HepG2 (cell line): ENCODE data around the gene ATP23. TPM values are rescaled to one million over a fixed set of nuclear protein-coding genes. Genes with fewer than 3 reads are reported as not detected.
A peak's percentile ranks its signal among the peaks of the same experiment; 100 is the strongest.

Source experiments
- ARID3A ChIP-seq: IDR thresholded peaks from 2 replicates; pipeline ENCODE4 v1.6.1; 2012; ENCODE audit warnings: low read depth, low read length, improper control_type of control experiment
- CCAR2 ChIP-seq: fragments of 200-400 bp; formaldehyde crosslinking; optimal IDR thresholded peaks from 2 replicates; pipeline ENCODE3; 2018; ENCODE audit warnings: low read depth, mild to moderate bottlenecking, low read length, moderate library complexity
- KLF16 ChIP-seq, 2 experiments: sonication (generic) in 1 of 2; formaldehyde crosslinking in 1 of 2; IDR thresholded peaks; 2 replicates each; pipeline versions ENCODE4 v1.6.1 to v1.8.0; 2016 to 2023; ENCODE audit warnings: missing genetic modification reagents in 2 of 2, missing compliant biosample characterization in 1 of 2
- NCOA1 ChIP-seq: sonication (generic); formaldehyde crosslinking; IDR thresholded peaks from 2 replicates; pipeline ENCODE4 v1.9.0; 2021; ENCODE audit warnings: missing genetic modification reagents
- NFRKB ChIP-seq: fragments of 450-650 bp; IDR thresholded peaks from 2 replicates; pipeline ENCODE4 v1.6.1; 2017
- NR2F2 ChIP-seq: IDR thresholded peaks from 2 replicates; pipeline ENCODE4 v1.6.1; 2012; ENCODE audit warnings: low read depth, inconsistent platforms, borderline replicate concordance
- POLR2AphosphoS2 ChIP-seq: IDR thresholded peaks from 2 replicates; pipeline ENCODE4 v1.6.1; 2011; ENCODE audit warnings: low read depth, low read length, improper control_type of control experiment
- SP140L ChIP-seq: sonication (generic); formaldehyde crosslinking; IDR thresholded peaks from 2 replicates; pipeline ENCODE4 v1.4.0; 2020; ENCODE audit warnings: missing genetic modification reagents, borderline replicate concordance
- THAP11 ChIP-seq: IDR thresholded peaks from 2 replicates; pipeline ENCODE4 v1.6.1; 2016; ENCODE audit warnings: missing biosample characterization, missing genetic modification reagents
- ZEB1 ChIP-seq: IDR thresholded peaks from 2 replicates; pipeline ENCODE4 v1.6.1; 2012; ENCODE audit warnings: mild to moderate bottlenecking, low read depth, inconsistent platforms; ENCODE audit not compliant: insufficient replicate concordance
- ZNF124 ChIP-seq: sonication (generic); formaldehyde crosslinking; IDR thresholded peaks from 2 replicates; pipeline ENCODE4 v1.4.0; 2020; ENCODE audit warnings: missing genetic modification reagents
- ZNF282 ChIP-seq: fragments of 450-650 bp; IDR thresholded peaks from 2 replicates; pipeline ENCODE4 v1.6.1; 2018; ENCODE audit not compliant: partially characterized antibody
- ZNF296 ChIP-seq: sonication (generic); formaldehyde crosslinking; conservative IDR thresholded peaks from 2 replicates; pipeline ENCODE4 v1.5.0; 2020; ENCODE audit warnings: mild to moderate bottlenecking, missing genetic modification reagents
- ZNF333 ChIP-seq: sonication (generic); formaldehyde crosslinking; IDR thresholded peaks from 2 replicates; pipeline ENCODE4 v1.4.0; 2020; ENCODE audit warnings: mild to moderate bottlenecking, missing genetic modification reagents, borderline replicate concordance
- ZNF720 ChIP-seq: sonication (generic); formaldehyde crosslinking; IDR thresholded peaks from 2 replicates; pipeline ENCODE4 v1.4.0; 2020; ENCODE audit warnings: missing genetic modification reagents
- ZSCAN30 ChIP-seq: sonication (generic); formaldehyde crosslinking; IDR thresholded peaks from 2 replicates; pipeline ENCODE4 v1.5.0; 2020; ENCODE audit warnings: mild to moderate bottlenecking, missing genetic modification reagents
- polyA plus RNA-seq, 8 experiments: library from polyadenylated mRNA; depleted of rRNA in 3 of 8; stranded (reverse) in 7 of 8; unstranded in 1 of 8; fragments of >200 nt; fragmentation: Illumina TruSeq in 4 of 8; extraction: Trizol in 4 of 8; gene quantifications; 2 replicates each; pipeline versions ENCODE4 v1.2.1 to v1.2.3, GENCODE V29; 2011 to 2016; ENCODE audit warnings: low read depth in 4 of 8, missing spikeins in 1 of 8, mixed read lengths in 1 of 8; ENCODE audit not compliant: insufficient read depth in 1 of 8
- total RNA-seq, 5 experiments: library from RNA; depleted of rRNA; stranded (reverse); fragments of >200 nt; fragmentation: Illumina TruSeq; extraction: Trizol; gene quantifications; 2 replicates each; pipeline ENCODE4 v1.2.3, GENCODE V29; 2016; ENCODE audit warnings: low read depth in 1 of 5
- TF ChIP-seq, protein P1 (sequence below): IDR thresholded peaks from 2 replicates; pipeline ENCODE4 v1.6.1; 2016; ENCODE audit warnings: low read depth, control low read depth
- TF ChIP-seq, protein P2 (sequence below): sonication (generic); formaldehyde crosslinking; IDR thresholded peaks from 2 replicates; pipeline ENCODE4 v1.4.0; 2020; ENCODE audit warnings: missing genetic modification reagents
- TF ChIP-seq, protein P3 (sequence below): sonication (generic); formaldehyde crosslinking; IDR thresholded peaks from 2 replicates; pipeline ENCODE4 v1.5.0; 2020; ENCODE audit warnings: mild to moderate bottlenecking, missing genetic modification reagents

The ATP23 gene
- total and polyA plus RNA-seq, 2 of the 13 experiments (the other 11 are each of a cell fraction or from before 2014, with no cell fraction given), result 12.1 to 14.7 TPM

DNA sequence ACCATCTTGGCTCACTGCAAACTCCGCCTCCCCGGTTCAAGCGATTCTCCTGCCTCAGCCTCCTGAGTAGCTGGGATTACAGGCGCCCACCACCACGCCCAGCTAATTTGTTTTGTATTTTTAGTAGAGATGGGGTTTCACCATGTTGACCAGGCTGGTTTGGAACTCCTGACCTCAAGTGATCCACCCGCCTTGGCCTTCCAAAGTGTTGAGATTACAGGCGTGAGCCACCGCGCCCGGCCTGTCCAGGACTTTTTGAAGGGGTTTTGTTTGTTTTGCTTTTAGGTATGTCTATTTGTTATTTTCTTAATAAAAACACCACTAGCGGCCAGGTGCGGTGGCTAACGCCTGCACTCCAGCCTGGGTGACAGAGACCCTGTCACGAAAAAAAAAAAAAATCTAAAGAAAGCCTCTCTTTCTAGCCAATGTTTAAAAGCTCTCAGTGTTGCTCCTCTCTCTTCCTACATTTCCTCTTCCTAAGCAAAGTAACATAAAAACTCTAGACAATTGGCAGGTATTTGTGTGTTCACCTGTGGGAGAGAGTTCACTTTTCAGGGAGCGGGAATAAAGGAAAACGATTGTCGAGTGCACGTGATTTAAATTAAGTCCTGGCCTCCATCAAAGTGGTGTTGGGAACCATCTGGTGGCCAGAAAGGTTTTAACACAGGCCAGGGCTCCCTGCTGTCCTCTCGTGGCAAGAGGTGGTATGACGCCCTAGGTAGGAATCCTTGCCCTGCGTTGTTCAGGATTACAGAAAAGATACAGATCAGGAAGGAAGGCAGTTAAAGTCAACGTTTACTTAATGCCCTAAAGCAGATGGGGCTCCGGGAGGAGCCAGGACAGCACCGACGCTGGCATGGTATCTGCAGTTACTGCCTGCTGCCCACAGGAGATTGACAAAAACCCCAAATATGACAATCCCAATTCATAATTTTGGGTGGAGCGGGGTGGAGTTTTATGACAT, 36.2 kb upstream of the ATP23 start (continued):
- TF ChIP-seq ARID3A, result peak; percentile 71; the same call in 1 of the 2 replicates
- peak; percentile 48; the same call in 1 of the 2 replicates for TF ChIP-seq THAP11 (CRISPR knock-in tag)
- no peak for TF ChIP-seq POLR2AphosphoS2
- TF ChIP-seq ZNF333 (CRISPR knock-in tag), result no peak
- TF ChIP-seq ZNF720 (CRISPR knock-in tag), result no peak
- TF ChIP-seq, protein P1, sequence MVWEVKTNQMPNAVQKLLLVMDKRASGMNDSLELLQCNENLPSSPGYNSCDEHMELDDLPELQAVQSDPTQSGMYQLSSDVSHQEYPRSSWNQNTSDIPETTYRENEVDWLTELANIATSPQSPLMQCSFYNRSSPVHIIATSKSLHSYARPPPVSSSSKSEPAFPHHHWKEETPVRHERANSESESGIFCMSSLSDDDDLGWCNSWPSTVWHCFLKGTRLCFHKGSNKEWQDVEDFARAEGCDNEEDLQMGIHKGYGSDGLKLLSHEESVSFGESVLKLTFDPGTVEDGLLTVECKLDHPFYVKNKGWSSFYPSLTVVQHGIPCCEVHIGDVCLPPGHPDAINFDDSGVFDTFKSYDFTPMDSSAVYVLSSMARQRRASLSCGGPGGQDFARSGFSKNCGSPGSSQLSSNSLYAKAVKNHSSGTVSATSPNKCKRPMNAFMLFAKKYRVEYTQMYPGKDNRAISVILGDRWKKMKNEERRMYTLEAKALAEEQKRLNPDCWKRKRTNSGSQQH (CRISPR knock-in tag), result 0 out of 2 replicates have a peak, but pooled peaks have one; percentile 67
- TF ChIP-seq SP140L (CRISPR knock-in tag), result 0 out of 2 replicates have a peak, but pooled peaks have one; percentile 90
- no peak for TF ChIP-seq ZNF296 (CRISPR knock-in tag)
- TF ChIP-seq NR2F2, result no peak; the same call in 1 of the 2 replicates
- TF ChIP-seq ZSCAN30 (CRISPR knock-in tag), result no peak
- TF ChIP-seq, protein P2, sequence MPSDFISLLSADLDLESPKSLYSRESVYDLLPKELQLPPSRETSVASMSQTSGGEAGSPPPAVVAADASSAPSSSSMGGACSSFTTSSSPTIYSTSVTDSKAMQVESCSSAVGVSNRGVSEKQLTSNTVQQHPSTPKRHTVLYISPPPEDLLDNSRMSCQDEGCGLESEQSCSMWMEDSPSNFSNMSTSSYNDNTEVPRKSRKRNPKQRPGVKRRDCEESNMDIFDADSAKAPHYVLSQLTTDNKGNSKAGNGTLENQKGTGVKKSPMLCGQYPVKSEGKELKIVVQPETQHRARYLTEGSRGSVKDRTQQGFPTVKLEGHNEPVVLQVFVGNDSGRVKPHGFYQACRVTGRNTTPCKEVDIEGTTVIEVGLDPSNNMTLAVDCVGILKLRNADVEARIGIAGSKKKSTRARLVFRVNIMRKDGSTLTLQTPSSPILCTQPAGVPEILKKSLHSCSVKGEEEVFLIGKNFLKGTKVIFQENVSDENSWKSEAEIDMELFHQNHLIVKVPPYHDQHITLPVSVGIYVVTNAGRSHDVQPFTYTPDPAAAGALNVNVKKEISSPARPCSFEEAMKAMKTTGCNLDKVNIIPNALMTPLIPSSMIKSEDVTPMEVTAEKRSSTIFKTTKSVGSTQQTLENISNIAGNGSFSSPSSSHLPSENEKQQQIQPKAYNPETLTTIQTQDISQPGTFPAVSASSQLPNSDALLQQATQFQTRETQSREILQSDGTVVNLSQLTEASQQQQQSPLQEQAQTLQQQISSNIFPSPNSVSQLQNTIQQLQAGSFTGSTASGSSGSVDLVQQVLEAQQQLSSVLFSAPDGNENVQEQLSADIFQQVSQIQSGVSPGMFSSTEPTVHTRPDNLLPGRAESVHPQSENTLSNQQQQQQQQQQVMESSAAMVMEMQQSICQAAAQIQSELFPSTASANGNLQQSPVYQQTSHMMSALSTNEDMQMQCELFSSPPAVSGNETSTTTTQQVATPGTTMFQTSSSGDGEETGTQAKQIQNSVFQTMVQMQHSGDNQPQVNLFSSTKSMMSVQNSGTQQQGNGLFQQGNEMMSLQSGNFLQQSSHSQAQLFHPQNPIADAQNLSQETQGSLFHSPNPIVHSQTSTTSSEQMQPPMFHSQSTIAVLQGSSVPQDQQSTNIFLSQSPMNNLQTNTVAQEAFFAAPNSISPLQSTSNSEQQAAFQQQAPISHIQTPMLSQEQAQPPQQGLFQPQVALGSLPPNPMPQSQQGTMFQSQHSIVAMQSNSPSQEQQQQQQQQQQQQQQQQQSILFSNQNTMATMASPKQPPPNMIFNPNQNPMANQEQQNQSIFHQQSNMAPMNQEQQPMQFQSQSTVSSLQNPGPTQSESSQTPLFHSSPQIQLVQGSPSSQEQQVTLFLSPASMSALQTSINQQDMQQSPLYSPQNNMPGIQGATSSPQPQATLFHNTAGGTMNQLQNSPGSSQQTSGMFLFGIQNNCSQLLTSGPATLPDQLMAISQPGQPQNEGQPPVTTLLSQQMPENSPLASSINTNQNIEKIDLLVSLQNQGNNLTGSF (CRISPR knock-in tag), result no peak
- TF ChIP-seq ZNF124 (CRISPR knock-in tag), result 0 out of 2 replicates have a peak, but pooled peaks have one; percentile 83
- peak; percentile 44 for TF ChIP-seq ZEB1
- TF ChIP-seq, protein P3, sequence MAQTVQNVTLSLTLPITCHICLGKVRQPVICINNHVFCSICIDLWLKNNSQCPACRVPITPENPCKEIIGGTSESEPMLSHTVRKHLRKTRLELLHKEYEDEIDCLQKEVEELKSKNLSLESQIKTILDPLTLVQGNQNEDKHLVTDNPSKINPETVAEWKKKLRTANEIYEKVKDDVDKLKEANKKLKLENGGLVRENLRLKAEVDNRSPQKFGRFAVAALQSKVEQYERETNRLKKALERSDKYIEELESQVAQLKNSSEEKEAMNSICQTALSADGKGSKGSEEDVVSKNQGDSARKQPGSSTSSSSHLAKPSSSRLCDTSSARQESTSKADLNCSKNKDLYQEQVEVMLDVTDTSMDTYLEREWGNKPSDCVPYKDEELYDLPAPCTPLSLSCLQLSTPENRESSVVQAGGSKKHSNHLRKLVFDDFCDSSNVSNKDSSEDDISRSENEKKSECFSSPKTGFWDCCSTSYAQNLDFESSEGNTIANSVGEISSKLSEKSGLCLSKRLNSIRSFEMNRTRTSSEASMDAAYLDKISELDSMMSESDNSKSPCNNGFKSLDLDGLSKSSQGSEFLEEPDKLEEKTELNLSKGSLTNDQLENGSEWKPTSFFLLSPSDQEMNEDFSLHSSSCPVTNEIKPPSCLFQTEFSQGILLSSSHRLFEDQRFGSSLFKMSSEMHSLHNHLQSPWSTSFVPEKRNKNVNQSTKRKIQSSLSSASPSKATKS, result no peak
- TF ChIP-seq KLF16 (CRISPR knock-in tag; IDR thresholded peaks at IDR 0.05), result peak in 1 of 2 experiments; percentile 71; a peak in 2 of 4 replicates
- TF ChIP-seq NFRKB, result no peak
- no peak for TF ChIP-seq CCAR2
- TF ChIP-seq ZNF282, result no peak
- TF ChIP-seq NCOA1 (CRISPR knock-in tag), result no peak
